Colonic mucosa (tissue), 4 donors: Measurements from ENCODE around the gene NEK3. TPM values are rescaled to one million over a fixed set of nuclear protein-coding genes. Genes with fewer than 3 reads are reported as not detected.
A peak's percentile ranks its signal among the peaks of the same experiment; 100 is the strongest.
"Not testable (repeated sequence)": the region's sequence is repeated elsewhere in the genome, so short reads cannot be mapped to it uniquely, and the experiment has no call there.

Experiments used
- DNase-seq: peaks from one replicate; pipeline ENCODE4 v3.0.0-alpha.2; 2020
- H3K27ac ChIP-seq: fragments of 200-600 bp; one replicate; pipeline ENCODE4 v1.8.0; 2021
- H3K27me3 ChIP-seq: fragments of 200-600 bp; one replicate; pipeline ENCODE4 v1.8.0; 2021
- H3K36me3 ChIP-seq: fragments of 200-600 bp; one replicate; pipeline ENCODE4 v1.8.0; 2021
- H3K4me1 ChIP-seq: fragments of 200-600 bp; one replicate; pipeline ENCODE4 v1.8.0; 2021; ENCODE audit warnings: mild to moderate bottlenecking
- H3K4me3 ChIP-seq: fragments of 200-600 bp; one replicate; pipeline ENCODE4 v1.8.0; 2021
- H3K9ac ChIP-seq, 2 donors: one replicate each; pipeline ENCODE4 v1.7.0; 2013; ENCODE audit warnings: control low read depth in 2 of 2, low read depth in 2 of 2, low read length in 2 of 2
- H3K9me3 ChIP-seq: fragments of 200-600 bp; one replicate; pipeline ENCODE4 v1.8.0; 2021
- CTCF ChIP-seq: fragments of 200-600 bp; IDR thresholded peaks from one replicate; pipeline ENCODE4 v1.8.0; 2022; ENCODE audit warnings: antibody characterized with exemption, mild to moderate bottlenecking
- intact Hi-C: fragments of 100-400 bp; cut with DNase I; formaldehyde crosslinking; loops from one replicate; pipeline ENCODE4 v1.14.1; 2022
- total RNA-seq, 2 donors: library from RNA; stranded (reverse); fragmentation: NEBNext Ultra II Directional in 1 of 2; extraction: Animal tissue kit (Norgen Biotek cat#: 25700) in 1 of 2; gene quantifications; one replicate each; pipeline ENCODE4 v1.2.1, GENCODE V29; 2021
- donor health status: healthy.
- donor health status: DM: no; HTN: no; CAD: no.
- donor health status: DM: no; HTN: no; CAD: no.

Gene NEK3
- total RNA-seq, 2 donors from 2014 or later = 27.8 to 35.8 TPM

GRCh38 chr13:52165411-52165810 is 6.0 kb upstream of the NEK3 start:
- no peak overlapping the region for H3K4me3 ChIP-seq
- intact Hi-C loops = no loop called here
- no peaks in the 10 kb centered on the region for H3K9me3 ChIP-seq
- H3K36me3 ChIP-seq = no peaks in the 10 kb centered on the region
- H3K4me1 ChIP-seq = peaks cover 17% of the 10 kb centered on the region
- no peak overlapping the region for H3K27ac ChIP-seq
- TF ChIP-seq CTCF = no peak
- no peak overlapping the region for H3K9ac ChIP-seq
- H3K27me3 ChIP-seq = no peaks in the 10 kb centered on the region
- no peak for DNase-seq

- no peak for DNase-seq
- Histone ChIP-seq H3K27me3 (no peaks in the 10 kb centered on the region), H3K4me1 (peaks cover 18% of the 10 kb centered on the region), H3K36me3 (no peaks in the 10 kb centered on the region), H3K4me3 (no peak overlapping the region), H3K9ac (no peak overlapping the region), H3K9me3 (no peaks in the 10 kb centered on the region), H3K27ac (no peak overlapping the region)
- intact Hi-C loops = no loop called here
- no peak for TF ChIP-seq CTCF
Observed at GRCh38 chr13:52164989-52165388, 5.6 kb upstream of the NEK3 start.

GRCh38 chr13:52163878-52164277 is 4.5 kb upstream of the NEK3 start:
- H3K36me3 ChIP-seq, H3K9ac ChIP-seq, intact Hi-C loops, H3K9me3 ChIP-seq, DNase-seq, H3K27ac ChIP-seq, H3K4me3 ChIP-seq, H3K27me3 ChIP-seq: not testable (repeated sequence)
- peaks cover 18% of the 10 kb centered on the region for H3K4me1 ChIP-seq

- Histone ChIP-seq H3K4me3 (no peak overlapping the region), H3K9ac (peak overlapping the region in 1 of 2 donors; percentile 62), H3K9me3 (no peaks in the 10 kb centered on the region), H3K27ac (peak overlapping the region; percentile 86), H3K36me3 (no peaks in the 10 kb centered on the region), H3K27me3 (no peaks in the 10 kb centered on the region), H3K4me1 (peaks cover 18% of the 10 kb centered on the region)
- DNase-seq = no peak
- TF ChIP-seq CTCF = no peak
- intact Hi-C loops = no loop called here
Observed at GRCh38 chr13:52162279-52163101, 3.1 kb upstream of the NEK3 start.

GRCh38 chr13:52161181-52161646 is 1.8 kb upstream of the NEK3 start:
- Histone ChIP-seq H3K9ac (peak overlapping the region in 1 of 2 donors; percentile 30), H3K4me1 (peaks cover 18% of the 10 kb centered on the region), H3K27ac (peak overlapping the region; percentile 86), H3K4me3 (no peak overlapping the region), H3K27me3 (no peaks in the 10 kb centered on the region), H3K36me3 (no peaks in the 10 kb centered on the region), H3K9me3 (no peaks in the 10 kb centered on the region)
- intact Hi-C loops = no loop called here
- DNase-seq = peak; percentile 38
- TF ChIP-seq CTCF = no peak

GRCh38 chr13:52160506-52160905 is 1.1 kb upstream of the NEK3 start:
- DNase-seq = no peak
- no peaks in the 10 kb centered on the region for H3K9me3 ChIP-seq
- H3K27ac ChIP-seq = peak overlapping the region; percentile 86

More at GRCh38 chr13:52160506-52160905, 1.1 kb upstream of the NEK3 start:
- Histone ChIP-seq H3K4me3 (no peak overlapping the region), H3K27me3 (no peaks in the 10 kb centered on the region), H3K36me3 (no peaks in the 10 kb centered on the region), H3K4me1 (peaks cover 18% of the 10 kb centered on the region), H3K9ac (peak overlapping the region in 1 of 2 donors; percentile 30)
- intact Hi-C loops = no loop called here
- no peak for TF ChIP-seq CTCF
